HG02588 (cell line): ENCODE data around the gene MARCHF2.
"Not testable (repeated sequence)": the region's sequence is repeated elsewhere in the genome, so short reads cannot be mapped to it uniquely, and the experiment has no call there.

Source experiments
- ATAC-seq: cut with Tn5 transposase; IDR thresholded peaks from one replicate; pipeline ENCODE4 v1.9.1; 2021; ENCODE audit warnings: mild to moderate bottlenecking, moderate library complexity; ENCODE audit not compliant: unreplicated experiment

The MARCHF2 gene

DNA sequence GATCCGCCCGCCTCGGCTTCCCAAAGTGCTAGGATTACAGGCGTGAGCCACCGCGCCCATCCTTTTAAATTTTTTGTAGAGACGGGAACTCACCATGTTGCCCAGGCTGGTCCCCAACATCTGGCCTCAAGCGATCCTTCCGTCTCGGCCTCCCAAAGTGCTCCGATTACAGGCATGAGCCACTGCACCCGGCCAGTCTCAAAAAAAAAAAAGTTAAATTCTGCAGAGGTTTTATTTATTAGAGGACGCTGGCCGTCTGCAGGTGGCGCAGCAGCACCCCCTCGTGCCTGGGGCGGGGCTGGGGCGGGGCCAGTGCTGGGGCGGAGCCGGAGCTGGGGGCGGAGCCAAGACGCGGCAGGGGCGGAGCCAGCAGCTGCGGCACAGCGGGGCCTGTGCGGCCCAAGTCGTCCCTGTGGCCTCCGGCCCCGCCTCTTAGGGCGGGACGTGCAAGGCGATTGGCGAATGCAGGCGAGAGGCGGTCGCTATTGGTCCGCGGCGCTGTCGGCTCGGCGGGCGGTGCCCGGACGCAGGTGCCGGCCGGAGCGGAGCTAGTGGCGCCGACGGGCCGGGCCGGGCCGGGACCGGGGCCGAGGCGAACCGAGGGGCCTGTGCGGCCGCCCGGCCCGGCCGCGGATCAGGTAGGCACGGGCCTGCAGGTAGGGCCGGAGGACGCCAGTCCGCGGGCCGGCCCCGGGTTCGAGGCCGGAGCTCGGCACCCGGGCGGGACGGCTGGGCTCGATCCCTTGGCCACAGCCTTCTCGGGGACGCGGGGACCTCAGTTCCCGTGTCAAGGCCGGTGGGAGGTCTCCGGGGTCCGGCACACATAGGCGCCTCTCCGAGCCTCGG, at the start of gene MARCHF2:
TSS of gene MARCHF2 (plus strand) at position 523 of the 846 bp plus-strand sequence. CDS start 8,536 bp downstream, outside the sequence.
- peak; percentile 99 for ATAC-seq

- no peak for ATAC-seq
Measured at GRCh38 chr19:8363803-8364771, 49.0 kb upstream of the MARCHF2 start, which contains the start of gene ANGPTL4. ANGPTL4 (plus strand) TSS chr19:8364155; CDS start chr19:8364322, 167 bp downstream.

GRCh38 chr19:8366121-8366581, 47.0 kb upstream of the MARCHF2 start:
- ATAC-seq: no peak

DNA sequence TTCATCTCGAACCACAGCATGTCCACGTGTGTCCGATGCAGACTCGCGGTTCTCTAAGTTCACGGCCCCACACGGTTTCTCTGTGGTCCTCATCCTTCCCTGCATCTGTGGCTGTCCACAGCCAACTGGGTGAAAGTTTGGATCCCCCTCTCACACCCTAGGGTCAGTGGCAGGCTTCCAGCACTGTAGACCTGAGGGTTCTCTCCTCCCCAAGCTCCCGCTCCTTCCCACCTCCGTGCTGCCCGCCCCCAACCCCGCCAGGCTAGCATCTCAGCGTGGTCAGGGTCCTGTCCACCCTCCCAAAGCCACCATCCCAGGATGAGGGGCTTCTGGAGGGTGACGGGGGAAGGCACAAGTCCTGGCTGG, 46.2 kb upstream of the MARCHF2 start:
- ATAC-seq: no peak

DNA sequence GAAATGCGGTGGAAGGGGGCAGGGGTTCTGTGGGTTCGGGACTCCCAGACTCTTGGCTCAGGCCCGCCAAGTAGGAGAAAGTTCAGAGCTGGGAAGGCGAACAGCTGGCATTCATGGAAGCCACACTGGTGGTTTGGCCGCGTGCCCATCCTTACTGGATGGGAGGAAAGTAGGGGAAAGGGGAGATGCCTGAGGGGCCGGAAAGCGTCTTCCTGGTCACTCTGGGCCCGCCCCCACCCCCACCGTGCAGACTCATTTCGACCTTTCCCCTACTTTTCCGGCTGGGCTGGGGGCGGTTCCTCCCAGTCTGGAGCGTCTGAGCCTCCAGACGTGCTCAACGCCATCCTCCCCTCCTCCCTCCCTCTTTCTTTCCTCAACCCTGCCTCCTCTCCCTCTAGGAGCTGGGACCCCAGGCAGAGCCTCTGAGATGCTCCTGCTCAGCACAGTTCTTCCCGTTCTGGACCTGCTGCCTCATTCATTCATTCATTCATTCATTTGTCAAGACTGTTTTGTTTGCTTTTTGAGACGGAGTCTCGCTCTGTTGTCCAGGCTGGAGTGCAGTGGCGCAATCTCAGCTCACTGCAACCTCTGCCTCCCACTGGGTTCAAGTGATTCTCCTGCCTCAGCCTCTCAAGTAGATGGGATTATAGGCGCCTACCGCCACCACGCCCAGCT, 45.6 kb upstream of the MARCHF2 start:
- ATAC-seq: no peak

- no peak for ATAC-seq
Measured at GRCh38 chr19:8370176-8371010, 42.7 kb upstream of the MARCHF2 start.

DNA sequence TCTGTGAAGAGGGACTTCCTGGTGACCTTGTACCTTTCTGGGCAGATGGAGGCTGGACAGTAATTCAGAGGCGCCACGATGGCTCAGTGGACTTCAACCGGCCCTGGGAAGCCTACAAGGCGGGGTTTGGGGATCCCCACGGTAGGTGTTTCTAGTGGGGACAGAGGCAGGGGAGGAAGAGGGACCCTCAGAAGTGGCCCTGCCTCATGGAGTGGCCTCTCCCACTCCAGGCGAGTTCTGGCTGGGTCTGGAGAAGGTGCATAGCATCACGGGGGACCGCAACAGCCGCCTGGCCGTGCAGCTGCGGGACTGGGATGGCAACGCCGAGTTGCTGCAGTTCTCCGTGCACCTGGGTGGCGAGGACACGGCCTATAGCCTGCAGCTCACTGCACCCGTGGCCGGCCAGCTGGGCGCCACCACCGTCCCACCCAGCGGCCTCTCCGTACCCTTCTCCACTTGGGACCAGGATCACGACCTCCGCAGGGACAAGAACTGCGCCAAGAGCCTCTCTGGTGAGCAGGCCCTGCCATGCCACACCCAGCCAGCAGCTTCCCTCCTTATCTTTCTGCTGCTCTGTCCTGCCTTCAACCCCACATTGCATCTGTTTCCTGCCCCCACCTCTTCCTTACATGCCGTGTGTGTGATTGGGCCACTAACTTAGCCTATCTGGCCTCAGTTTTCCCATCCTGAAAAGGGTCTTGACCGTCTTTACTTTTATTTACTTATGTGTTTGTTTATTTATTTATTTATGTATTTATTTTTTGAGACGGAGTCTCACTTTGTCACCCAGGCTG, 41.9 kb upstream of the MARCHF2 start:
- no peak for ATAC-seq

GRCh38 chr19:8373867-8374813, 39.0 kb upstream of the MARCHF2 start:
- no peak for ATAC-seq

- ATAC-seq: not testable (repeated sequence)
Measured at GRCh38 chr19:8375766-8376165, 37.3 kb upstream of the MARCHF2 start.

- ATAC-seq: not testable (repeated sequence)
Measured at GRCh38 chr19:8376373-8376974, 36.6 kb upstream of the MARCHF2 start.

DNA sequence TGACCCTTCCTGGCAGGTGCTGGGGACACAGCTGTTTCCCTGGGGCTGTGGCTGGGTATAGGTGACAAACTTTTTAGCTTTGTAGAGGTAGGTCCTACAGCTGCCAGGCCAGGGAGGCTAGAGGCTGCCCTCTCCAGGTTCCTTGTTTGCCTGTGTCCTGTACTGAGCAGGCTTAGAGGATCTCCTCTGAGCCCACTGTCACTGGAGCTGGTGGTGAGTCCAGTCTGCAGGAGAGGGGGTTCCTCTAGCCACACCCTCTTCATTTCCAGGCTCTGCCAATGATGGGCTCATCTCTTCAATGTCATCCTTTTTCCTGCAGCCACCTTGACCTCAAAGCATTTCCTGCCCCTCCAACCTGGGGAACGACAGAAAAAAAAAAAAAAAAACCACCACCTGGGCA, 35.5 kb upstream of the MARCHF2 start:
- ATAC-seq: no peak

DNA sequence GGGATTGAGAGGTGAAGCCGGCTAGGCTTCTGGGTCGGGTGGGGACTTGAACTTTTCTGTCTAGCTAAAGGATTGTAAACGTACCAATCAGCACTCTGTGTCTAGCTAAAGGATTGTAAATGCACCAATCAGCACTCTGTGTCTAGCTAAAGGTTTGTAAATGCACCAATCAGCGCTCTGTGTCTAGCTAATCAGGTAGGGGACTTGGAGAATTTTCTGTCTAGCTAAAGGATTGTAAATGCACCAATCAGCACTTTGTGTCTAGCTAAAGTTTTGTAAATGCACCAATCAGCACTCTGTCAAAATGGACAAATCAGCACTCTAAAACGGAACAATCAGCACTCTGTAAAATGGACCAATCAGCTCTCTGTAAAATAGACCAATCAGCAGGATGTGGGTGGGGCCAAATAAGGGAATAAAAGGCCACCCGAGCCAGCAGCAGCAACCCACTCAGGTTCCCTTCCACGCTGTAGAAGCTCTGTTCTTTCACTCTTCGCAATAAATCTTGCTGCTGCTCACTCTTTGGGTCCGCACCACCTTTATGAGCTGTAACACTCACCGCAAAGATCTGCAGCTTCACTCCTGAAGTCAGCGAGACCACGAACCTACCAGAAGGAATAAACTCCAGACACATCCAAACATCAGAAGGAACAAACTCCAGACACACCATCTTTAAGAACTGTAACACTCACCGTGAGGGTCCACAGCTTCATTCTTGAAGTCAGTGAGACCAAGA, 33.8 kb upstream of the MARCHF2 start:
- not testable (repeated sequence) for ATAC-seq

- ATAC-seq: not testable (repeated sequence)
Measured at GRCh38 chr19:8384569-8384968, 28.5 kb upstream of the MARCHF2 start.

DNA sequence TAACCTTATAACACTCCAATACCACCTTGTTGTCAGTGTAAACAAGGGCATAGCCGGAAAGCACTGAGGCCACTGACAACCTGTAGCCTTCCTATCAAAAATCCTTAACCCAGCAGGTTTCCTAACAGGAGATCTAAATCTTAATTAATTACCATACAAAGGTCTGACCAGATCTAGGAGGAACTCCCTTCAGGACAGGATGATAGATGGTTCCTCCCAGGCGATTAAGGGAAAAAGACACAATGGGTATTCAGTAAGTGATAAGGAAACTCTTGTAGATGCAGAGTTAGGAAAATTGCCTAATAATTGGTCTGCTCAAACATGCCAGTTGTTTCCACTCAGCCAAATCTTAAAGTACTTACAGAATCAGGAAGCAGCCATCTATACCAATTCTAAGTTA, 28.0 kb upstream of the MARCHF2 start:
- ATAC-seq: not testable (repeated sequence)

DNA sequence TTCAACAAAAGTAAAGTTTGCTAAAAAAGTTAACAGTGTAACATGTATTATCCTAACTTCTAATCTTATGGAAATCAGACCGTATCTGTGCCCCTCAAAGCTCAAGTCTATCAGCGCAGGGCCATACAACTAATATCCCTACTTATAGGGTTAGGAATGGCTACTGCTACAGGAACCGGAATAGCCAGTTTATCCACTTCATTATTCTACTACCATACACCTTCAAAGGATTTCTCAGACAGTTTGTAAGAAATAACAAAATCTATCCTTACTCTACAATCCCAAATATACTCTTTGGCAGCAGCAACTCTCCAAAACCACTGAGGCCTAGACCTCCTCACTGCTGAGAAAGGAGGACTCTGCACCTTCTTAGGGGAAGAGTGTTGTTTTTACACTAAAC, 27.5 kb upstream of the MARCHF2 start:
- ATAC-seq: not testable (repeated sequence)

GRCh38 chr19:8386419-8386818, 26.7 kb upstream of the MARCHF2 start:
- not testable (repeated sequence) for ATAC-seq

GRCh38 chr19:8386990-8387389, 26.1 kb upstream of the MARCHF2 start:
- no peak for ATAC-seq
